HepG2 (cell line): ENCODE data around the gene CREBBP.

Experiments used
- ERF ChIP-seq: IDR thresholded peaks from 2 replicates; pipeline ENCODE4 v1.6.1; 2018; ENCODE audit warnings: missing biosample characterization, missing genetic modification reagents
- HCFC1 ChIP-seq: fragments of 150-350 bp; IDR thresholded peaks from 2 replicates; pipeline ENCODE4 v1.6.1; 2014; ENCODE audit warnings: low read depth, low read length
- HMG20B ChIP-seq: conservative IDR thresholded peaks from 2 replicates; pipeline ENCODE4 v1.6.1; 2016; ENCODE audit warnings: missing genetic modification reagents, missing compliant biosample characterization
- SNAI1 ChIP-seq: sonication (generic); formaldehyde crosslinking; IDR thresholded peaks from 2 replicates; pipeline ENCODE4 v1.5.0; 2020; ENCODE audit warnings: mild to moderate bottlenecking, missing genetic modification reagents, borderline replicate concordance
- SRSF1 ChIP-seq: fragments of 200-400 bp; formaldehyde crosslinking; optimal IDR thresholded peaks from 2 replicates; pipeline ENCODE3; 2017; ENCODE audit warnings: mild to moderate bottlenecking, low read depth, low read length, moderate library complexity
- ZSCAN25 ChIP-seq: sonication (generic); formaldehyde crosslinking; IDR thresholded peaks from 2 replicates; pipeline ENCODE4 v1.8.0; 2022; ENCODE audit warnings: mild to moderate bottlenecking, missing genetic modification reagents

DNA sequence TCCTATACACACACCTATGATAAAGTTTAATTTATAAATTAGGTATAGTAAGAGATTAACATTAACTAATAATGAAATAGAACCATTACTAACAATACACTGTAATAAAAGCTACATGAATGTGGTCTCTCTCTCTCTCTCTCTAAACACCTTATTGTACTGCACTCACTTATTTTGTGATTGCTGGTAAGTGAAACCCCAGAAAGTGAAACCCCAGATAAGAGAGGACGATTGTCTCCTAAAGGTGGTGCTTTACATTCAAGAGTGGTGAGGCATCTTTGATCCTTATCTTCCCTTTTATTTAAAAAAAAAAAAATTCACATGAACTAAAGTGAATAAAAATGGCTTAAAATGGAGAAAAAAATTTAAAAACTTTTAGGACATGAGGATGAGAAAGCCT is 83.0 kb downstream of the CREBBP start:
- TF ChIP-seq HMG20B (CRISPR knock-in tag) (no peak), ZSCAN25 (CRISPR knock-in tag) (no peak), HCFC1 (no peak), ERF (CRISPR knock-in tag) (no peak), SRSF1 (no peak), SNAI1 (no peak)
